Measurements from ENCODE around the gene ESAM.

DNA sequence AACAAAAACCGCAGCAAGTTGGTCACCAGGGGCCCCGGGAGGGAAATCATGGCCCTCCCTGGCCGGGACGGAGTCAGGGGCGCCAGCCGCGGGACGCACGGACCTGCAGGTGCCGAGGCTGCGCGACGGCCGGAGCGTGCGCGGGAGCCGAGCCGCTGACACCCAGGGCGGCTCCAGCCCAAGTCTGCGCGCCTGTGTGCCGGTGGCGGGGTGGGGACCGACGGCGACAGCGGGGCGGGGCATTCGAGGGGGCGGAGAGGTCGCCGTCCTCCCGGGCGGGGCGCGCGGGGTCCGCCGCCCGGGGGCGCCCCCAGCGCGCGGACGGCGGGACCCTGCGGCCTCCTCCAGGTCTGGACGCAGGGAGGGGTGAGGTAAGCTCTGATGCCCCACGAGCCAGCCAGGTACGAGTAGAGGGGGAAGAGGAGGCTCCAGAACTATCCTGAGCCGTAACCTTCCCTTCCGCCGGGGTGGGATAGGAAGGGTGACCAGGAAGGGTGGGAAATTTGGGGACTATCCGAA lies at the start of gene ESAM:
- TF ChIP-seq POLR2AphosphoS5 (IDR thresholded peaks at IDR 0.05; ENCODE audit: borderline replicate concordance, low read depth, low read length) (no peak), EZH2 (IDR thresholded peaks at IDR 0.05) (no peak)

Data from SK-N-MC (cell line).